K562 (cell line): ENCODE measurements around the gene HEMK1. TPM values are rescaled to one million over a fixed set of nuclear protein-coding genes. Genes with fewer than 3 reads are reported as not detected.

Source experiments
- ATAC-seq: fragments of 200-7000 bp; cut with Tn5 transposase; 3 replicates; pipeline ENCODE4 v1.9.1; 2020; ENCODE audit warnings: moderate library complexity
- BruUV-seq: library from RNA; stranded (reverse); fragments of 400-500 nt; replicated peaks from 2 replicates; lab custom pipeline; 2021; lab: Mats Ljungman, UMichigan
- CTCF ChIA-PET: fragments of 300-600 bp; formaldehyde crosslinking; extraction: SDS; loops from one replicate; lab custom pipeline; 2021; ENCODE audit warnings: low intra/inter-chr PET ratio; lab: Yijun Ruan, JAX
- POLR2A ChIA-PET: fragments of 300-600, 350-650 bp; sonication (Branson Sonifier 250); formaldehyde crosslinking; extraction: SDS; loops from one replicate; lab custom pipeline; 2021; ENCODE audit warnings: antibody characterized with exemption, inconsistent platforms; lab: Yijun Ruan, JAX
- DNase-seq, 4 experiments: peaks; one replicate each; pipeline versions ENCODE4 v3.0.0 to v3.0.0-alpha.2; 2011 to 2018; ENCODE audit warnings: low spot score in 3 of 4, mixed read lengths in 3 of 4; ENCODE audit errors: extremely low read depth in 1 of 4
- FAIRE-seq: peaks from 2 replicates; lab custom pipeline; 2011; peaks lifted over from hg19 to GRCh38; lab: Jason Lieb, UNC
- H2AFZ ChIP-seq: 2 replicates; pipeline ENCODE4 v1.6.0; 2011; ENCODE audit warnings: low read depth, low read length, control low read depth, inconsistent platforms
- H3K27ac ChIP-seq: fragments of 200-600 bp; 3 replicates; pipeline ENCODE4 v1.8.0; 2011; ENCODE audit warnings: low read depth, mild to moderate bottlenecking, control low read depth, inconsistent platforms, low read length, moderate library complexity, mixed read lengths; ENCODE audit errors: extremely low read depth
- H3K27me3 ChIP-seq, 2 experiments: fragments of 300-600 bp in 1 of 2; 2 replicates in 1 of 2; 3 replicates in 1 of 2; pipeline versions ENCODE4 v1.6.0 to v1.8.0; 2011; ENCODE audit warnings: inconsistent platforms in 2 of 2, low read length in 2 of 2, mild to moderate bottlenecking in 1 of 2, mixed read lengths in 1 of 2, moderate library complexity in 1 of 2; ENCODE audit not compliant: control insufficient read depth in 2 of 2, insufficient read depth in 2 of 2
- H3K36me3 ChIP-seq: fragments of 300-600 bp; 3 replicates; pipeline ENCODE4 v1.8.0; 2011; ENCODE audit warnings: mild to moderate bottlenecking, low read length, inconsistent platforms; ENCODE audit not compliant: control insufficient read depth, insufficient read depth
- H3K4me1 ChIP-seq, 2 experiments: fragments of 200-600 bp in 1 of 2; replicated peaks in 1 of 2; 2 replicates in 1 of 2; 3 replicates in 1 of 2; pipeline versions ENCODE4 v1.5.1 to v1.8.0; 2011; ENCODE audit warnings: inconsistent platforms in 2 of 2, low read length in 2 of 2, mild to moderate bottlenecking in 1 of 2, mixed read lengths in 1 of 2, moderate library complexity in 1 of 2; ENCODE audit not compliant: control insufficient read depth in 2 of 2, insufficient read depth in 2 of 2
- H3K4me2 ChIP-seq: 2 replicates; pipeline ENCODE4 v1.6.1; 2011; ENCODE audit warnings: low read length, control low read depth, inconsistent platforms, mixed read lengths; ENCODE audit not compliant: insufficient read depth
- H3K4me3 ChIP-seq: fragments of 200-600 bp; sonication (generic), shearing (Covaris generic); 2 replicates; pipeline ENCODE4 v1.5.1; 2016; ENCODE audit warnings: control low read depth, inconsistent platforms
- H3K79me2 ChIP-seq: fragments of 200-600 bp; 3 replicates; pipeline ENCODE4 v1.8.0; 2011; ENCODE audit warnings: low read length, inconsistent platforms; ENCODE audit not compliant: control insufficient read depth, insufficient read depth
- H3K9ac ChIP-seq, 2 experiments: 2 replicates each; pipeline versions ENCODE4 v1.6.0 to v1.6.1; 2011; ENCODE audit warnings: low read depth in 2 of 2, low read length in 2 of 2, control low read depth in 1 of 2, inconsistent platforms in 1 of 2, mild to moderate bottlenecking in 1 of 2, mixed read lengths in 1 of 2; ENCODE audit not compliant: insufficient read depth in 1 of 2
- H3K9me1 ChIP-seq: one replicate; pipeline ENCODE4 v1.6.0; 2011; ENCODE audit warnings: inconsistent platforms, mild to moderate bottlenecking, low read length, moderate library complexity; ENCODE audit not compliant: control insufficient read depth, insufficient read depth
- H3K9me3 ChIP-seq: replicated peaks from 2 replicates; pipeline ENCODE4 v1.5.1; 2011; ENCODE audit warnings: low read depth, low read length, inconsistent platforms; ENCODE audit not compliant: control insufficient read depth, insufficient read depth
- H4K20me1 ChIP-seq: replicated peaks from 2 replicates; pipeline ENCODE4 v1.6.1; 2011; ENCODE audit warnings: low read length, inconsistent platforms, mixed read lengths; ENCODE audit not compliant: control insufficient read depth, insufficient read depth
- DNMT1 ChIP-seq: fragments of 450-650 bp; IDR thresholded peaks from 2 replicates; pipeline ENCODE4 v1.6.1; 2016; ENCODE audit warnings: antibody characterized with exemption, mild to moderate bottlenecking
- KDM4B ChIP-seq, 2 experiments: fragments of 450-650 bp in 1 of 2; sonication (generic) in 1 of 2; IDR thresholded peaks; 2 replicates each; pipeline ENCODE4 v1.6.1; 2016 to 2017; ENCODE audit warnings: borderline replicate concordance in 2 of 2, antibody characterized with exemption in 1 of 2, low read depth in 1 of 2, mild to moderate bottlenecking in 1 of 2
- PYGO2 ChIP-seq: fragments of 450-650 bp; IDR thresholded peaks from 2 replicates; pipeline ENCODE4 v1.6.1; 2016; ENCODE audit warnings: mild to moderate bottlenecking, missing genetic modification characterization, moderate library complexity, missing compliant biosample characterization
- SIN3A ChIP-seq, 2 experiments: fragments of 150-350 bp in 1 of 2; IDR thresholded peaks; 2 replicates each; pipeline ENCODE4 v1.6.1; 2011 to 2016; ENCODE audit warnings: borderline replicate concordance in 2 of 2, low read depth in 2 of 2, low read length in 2 of 2, mild to moderate bottlenecking in 2 of 2, moderate library complexity in 2 of 2; ENCODE audit not compliant: control insufficient read depth in 1 of 2
- ZNF217 ChIP-seq: sonication (generic); formaldehyde crosslinking; IDR thresholded peaks from 2 replicates; pipeline ENCODE4 v1.8.0; 2022; ENCODE audit warnings: mild to moderate bottlenecking, missing genetic modification reagents
- ZNF507 ChIP-seq: conservative IDR thresholded peaks from 2 replicates; pipeline ENCODE4 v1.6.1; 2017; ENCODE audit warnings: missing genetic modification characterization, missing compliant biosample characterization
- ZNF707 ChIP-seq: fragments of 250-450 bp; sonication (Bioruptor Pico); conservative IDR thresholded peaks from 2 replicates; pipeline ENCODE4 v1.8.0; 2022; ENCODE audit warnings: inconsistent platforms, mild to moderate bottlenecking, moderate library complexity
- WGBS: fragments of 100-300 bp; shearing (Covaris generic); methylation state at CpG from one replicate; pipeline ENCODE4 v1.1.6; 2016; ENCODE audit warnings: low coverage, mixed read lengths; ENCODE audit not compliant: insufficient coverage; ENCODE audit errors: missing lambda C conversion rate; 5-methylcytosine and 5-hydroxymethylcytosine counted together
- in situ Hi-C: fragments of 300-500 bp; cut with MboI; formaldehyde crosslinking; loops from 4 replicates; pipeline ENCODE4 v1.15.0; 2018; ENCODE audit warnings: inconsistent platforms, mixed read lengths
- intact Hi-C: fragments of 100-400 bp; cut with micrococcal nuclease; formaldehyde crosslinking; loops from 2 replicates; pipeline ENCODE4 v1.14.2; 2022
- polyA plus RNA-seq, 8 experiments: library from polyadenylated mRNA; depleted of rRNA in 4 of 8; stranded (reverse) in 5 of 8; unstranded in 3 of 8; fragments of >200 nt; fragmentation: Nextera tagmentation in 2 of 8; fragmentation: Illumina TruSeq in 1 of 8; extraction: Ambion mirVana in 2 of 8; extraction: Trizol in 1 of 8; gene quantifications; 2 replicates each; pipeline versions ENCODE4 v1.2.1 to v1.2.3, GENCODE V29; 2011 to 2014; ENCODE audit warnings: inconsistent platforms in 1 of 8, missing spikeins in 1 of 8
- total RNA-seq, 7 experiments: library from RNA; depleted of rRNA in 6 of 7; stranded (reverse); fragments of >200 nt in 6 of 7; fragmentation: Illumina TruSeq in 2 of 7; extraction: Trizol in 2 of 7; gene quantifications; 2 replicates each; pipeline versions ENCODE4 v1.2.1 to v1.2.3, GENCODE V29; 2011 to 2021; ENCODE audit warnings: low replicate concordance in 1 of 7
- TF ChIP-seq, protein P1 (sequence below): sonication (generic); formaldehyde crosslinking; IDR thresholded peaks from 2 replicates; pipeline ENCODE4 v1.8.1; 2023; ENCODE audit warnings: mild to moderate bottlenecking, missing genetic modification reagents
- TF ChIP-seq, protein P2 (sequence below): fragments of 250-450 bp; sonication (Bioruptor Pico); IDR thresholded peaks from 2 replicates; pipeline ENCODE4 v1.5.0; 2020; ENCODE audit warnings: mild to moderate bottlenecking

The HEMK1 gene
- total and polyA plus RNA-seq, 9 of the 15 experiments (the other 6 are each of a cell fraction or from before 2014, with no cell fraction given), result 2.0 to 16.8 (median 11.4) TPM

DNA sequence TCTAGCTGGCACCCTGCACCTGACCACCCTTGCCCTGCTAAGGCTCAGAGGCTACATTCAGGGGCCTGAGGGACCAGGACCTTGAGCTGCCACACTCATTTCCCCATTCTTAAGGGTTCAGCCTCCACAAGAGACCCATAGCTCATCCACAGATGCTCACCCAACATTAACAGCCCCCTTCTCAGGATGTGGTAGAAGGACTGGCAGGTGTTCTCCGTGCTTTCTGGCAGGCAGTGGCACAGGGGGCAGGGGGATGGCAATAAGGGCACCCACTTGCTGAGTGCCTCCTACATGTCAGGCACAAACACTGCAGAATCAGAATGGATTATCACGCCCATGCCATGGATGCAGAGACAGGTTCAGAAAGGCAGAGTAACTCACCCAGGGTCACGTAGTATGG is 57.1 kb downstream of the HEMK1 start:
- in situ Hi-C loops, result loop anchor here (25.0 kb wide), 1 partner anchor 1061 kb away; no protein-coding TSS in a partner anchor
- Histone ChIP-seq H2AFZ (no peak overlapping the region), H3K79me2 (peaks cover 21% of the 10 kb centered on the region), H3K9ac (no peak overlapping the region), H3K4me2 (no peak overlapping the region), H3K4me1 (peaks cover 2 to 4% of the 10 kb centered on the region in 2 experiments; a peak in 3 of 5 replicates)
- ATAC-seq, result no peak
- BruUV-seq, result no TSS peak
- TF ChIP-seq, protein P1, sequence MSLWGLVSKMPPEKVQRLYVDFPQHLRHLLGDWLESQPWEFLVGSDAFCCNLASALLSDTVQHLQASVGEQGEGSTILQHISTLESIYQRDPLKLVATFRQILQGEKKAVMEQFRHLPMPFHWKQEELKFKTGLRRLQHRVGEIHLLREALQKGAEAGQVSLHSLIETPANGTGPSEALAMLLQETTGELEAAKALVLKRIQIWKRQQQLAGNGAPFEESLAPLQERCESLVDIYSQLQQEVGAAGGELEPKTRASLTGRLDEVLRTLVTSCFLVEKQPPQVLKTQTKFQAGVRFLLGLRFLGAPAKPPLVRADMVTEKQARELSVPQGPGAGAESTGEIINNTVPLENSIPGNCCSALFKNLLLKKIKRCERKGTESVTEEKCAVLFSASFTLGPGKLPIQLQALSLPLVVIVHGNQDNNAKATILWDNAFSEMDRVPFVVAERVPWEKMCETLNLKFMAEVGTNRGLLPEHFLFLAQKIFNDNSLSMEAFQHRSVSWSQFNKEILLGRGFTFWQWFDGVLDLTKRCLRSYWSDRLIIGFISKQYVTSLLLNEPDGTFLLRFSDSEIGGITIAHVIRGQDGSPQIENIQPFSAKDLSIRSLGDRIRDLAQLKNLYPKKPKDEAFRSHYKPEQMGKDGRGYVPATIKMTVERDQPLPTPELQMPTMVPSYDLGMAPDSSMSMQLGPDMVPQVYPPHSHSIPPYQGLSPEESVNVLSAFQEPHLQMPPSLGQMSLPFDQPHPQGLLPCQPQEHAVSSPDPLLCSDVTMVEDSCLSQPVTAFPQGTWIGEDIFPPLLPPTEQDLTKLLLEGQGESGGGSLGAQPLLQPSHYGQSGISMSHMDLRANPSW (CRISPR knock-in tag), result no peak
- no peak for TF ChIP-seq PYGO2 (tag)
- no peak for TF ChIP-seq SIN3A (IDR thresholded peaks at IDR 0.05; ENCODE audit: borderline replicate concordance in 2 of 2, control insufficient read depth in 1 of 2, low read depth in 2 of 2, low read length in 2 of 2)
- TF ChIP-seq DNMT1, result no peak
- no peak for TF ChIP-seq ZNF507
- no peak for TF ChIP-seq ZNF217
- TF ChIP-seq, protein P2, sequence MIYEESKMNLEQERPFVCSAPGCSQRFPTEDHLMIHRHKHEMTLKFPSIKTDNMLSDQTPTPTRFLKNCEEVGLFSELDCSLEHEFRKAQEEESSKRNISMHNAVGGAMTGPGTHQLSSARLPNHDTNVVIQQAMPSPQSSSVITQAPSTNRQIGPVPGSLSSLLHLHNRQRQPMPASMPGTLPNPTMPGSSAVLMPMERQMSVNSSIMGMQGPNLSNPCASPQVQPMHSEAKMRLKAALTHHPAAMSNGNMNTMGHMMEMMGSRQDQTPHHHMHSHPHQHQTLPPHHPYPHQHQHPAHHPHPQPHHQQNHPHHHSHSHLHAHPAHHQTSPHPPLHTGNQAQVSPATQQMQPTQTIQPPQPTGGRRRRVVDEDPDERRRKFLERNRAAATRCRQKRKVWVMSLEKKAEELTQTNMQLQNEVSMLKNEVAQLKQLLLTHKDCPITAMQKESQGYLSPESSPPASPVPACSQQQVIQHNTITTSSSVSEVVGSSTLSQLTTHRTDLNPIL, result no peak
- TF ChIP-seq KDM4B (IDR thresholded peaks at IDR 0.05; ENCODE audit: borderline replicate concordance in 2 of 2, low read depth in 1 of 2), result no peak
- no peak for TF ChIP-seq ZNF707
- TF ChIP-seq, all 486 proteins: peak for 0
- no peak overlapping the region for H3K27ac ChIP-seq
- H3K36me3 ChIP-seq, result peaks cover 49% of the 10 kb centered on the region; the same call in 2 of the 3 replicates
- no peaks in the 10 kb centered on the region for H3K27me3 ChIP-seq
- intact Hi-C loops, result no loop called here
- peaks cover 16% of the 10 kb centered on the region for H4K20me1 ChIP-seq
- ChIA-PET POLR2A (interaction anchor here (0.6 kb wide), 2 partner anchors 73 to 108 kb away, joined by 3 to 4 read pairs; no protein-coding TSS in a partner anchor), CTCF (no interaction called here)
- H3K9me3 ChIP-seq, result no peaks in the 10 kb centered on the region
- DNase-seq, result no peak
- H3K4me3 ChIP-seq, result no peak overlapping the region
- no peak for FAIRE-seq
- H3K9me1 ChIP-seq, result no peaks in the 10 kb centered on the region
- WGBS, result 83% methylated on average over 3 of the region's 3 CpGs
